ENCODE data around the gene CFAP61.

- TF ChIP-seq CTCF (conservative IDR thresholded peaks at IDR 0.05; ENCODE audit: low read depth in 2 of 2) (no peak), STAT1 (IDR thresholded peaks at IDR 0.05; ENCODE audit: unreplicated experiment) (no peak), POLR2AphosphoS5 (IDR thresholded peaks at IDR 0.05; ENCODE audit: low read depth) (no peak), REST (IDR thresholded peaks at IDR 0.05; ENCODE audit: unreplicated experiment) (no peak), EZH2phosphoT487 (IDR thresholded peaks at IDR 0.05; ENCODE audit: unreplicated experiment) (no peak), EZH2 (IDR thresholded peaks at IDR 0.05; ENCODE audit: low read depth, unreplicated experiment) (no peak), CREB1 (CRISPR knock-in tag; IDR thresholded peaks at IDR 0.05; ENCODE audit: low read depth) (no peak)
Measured at GRCh38 chr20:20289331-20289730, 237.0 kb downstream of the CFAP61 start.

Measured in GM23338 (cell line).